ENCODE measurements around the gene DCN. TPM values are rescaled to one million over a fixed set of nuclear protein-coding genes. Genes with fewer than 3 reads are reported as not detected.

The DCN gene
- total RNA-seq, 4 donors from 2014 or later = 371 to 2,364 (median 992) TPM

DNA sequence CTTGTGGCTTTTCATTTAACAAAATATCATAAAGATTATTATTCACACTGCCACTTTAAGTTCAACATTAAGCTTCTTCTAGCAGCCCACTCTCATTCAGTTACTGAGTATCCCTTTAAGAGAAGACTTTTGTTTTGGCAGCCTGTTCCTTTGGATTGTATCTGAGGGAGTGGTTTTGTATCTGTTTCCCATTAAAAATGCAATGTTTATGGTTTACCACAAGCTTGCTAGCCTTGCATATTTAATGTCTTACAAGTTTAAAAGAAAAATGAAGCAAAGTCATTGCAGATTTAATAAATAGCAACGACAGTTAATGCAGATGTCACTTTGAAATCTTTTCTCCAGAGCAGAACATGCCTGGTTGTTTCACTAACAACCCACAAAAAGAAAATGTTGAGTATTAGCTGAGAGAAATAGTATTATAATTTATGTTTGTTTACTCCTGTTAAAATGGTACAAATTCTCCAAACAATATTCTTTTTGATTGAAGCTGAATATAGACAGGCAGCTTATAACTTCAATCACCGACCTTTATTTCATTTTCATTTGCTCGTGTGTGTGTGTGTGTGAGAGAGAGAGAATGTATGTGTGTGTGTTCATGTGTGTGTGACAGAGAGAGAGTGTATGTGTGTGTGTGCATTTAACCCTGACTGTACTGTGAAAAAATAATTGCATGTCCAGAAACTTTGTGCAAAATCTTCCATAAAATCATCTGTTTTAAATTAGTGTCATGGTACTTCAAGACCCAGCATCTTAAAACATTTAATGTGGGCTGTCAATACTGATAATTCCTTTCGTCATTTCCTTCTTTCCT is 1.8 kb downstream of the DCN start:
- TF ChIP-seq, protein P1, sequence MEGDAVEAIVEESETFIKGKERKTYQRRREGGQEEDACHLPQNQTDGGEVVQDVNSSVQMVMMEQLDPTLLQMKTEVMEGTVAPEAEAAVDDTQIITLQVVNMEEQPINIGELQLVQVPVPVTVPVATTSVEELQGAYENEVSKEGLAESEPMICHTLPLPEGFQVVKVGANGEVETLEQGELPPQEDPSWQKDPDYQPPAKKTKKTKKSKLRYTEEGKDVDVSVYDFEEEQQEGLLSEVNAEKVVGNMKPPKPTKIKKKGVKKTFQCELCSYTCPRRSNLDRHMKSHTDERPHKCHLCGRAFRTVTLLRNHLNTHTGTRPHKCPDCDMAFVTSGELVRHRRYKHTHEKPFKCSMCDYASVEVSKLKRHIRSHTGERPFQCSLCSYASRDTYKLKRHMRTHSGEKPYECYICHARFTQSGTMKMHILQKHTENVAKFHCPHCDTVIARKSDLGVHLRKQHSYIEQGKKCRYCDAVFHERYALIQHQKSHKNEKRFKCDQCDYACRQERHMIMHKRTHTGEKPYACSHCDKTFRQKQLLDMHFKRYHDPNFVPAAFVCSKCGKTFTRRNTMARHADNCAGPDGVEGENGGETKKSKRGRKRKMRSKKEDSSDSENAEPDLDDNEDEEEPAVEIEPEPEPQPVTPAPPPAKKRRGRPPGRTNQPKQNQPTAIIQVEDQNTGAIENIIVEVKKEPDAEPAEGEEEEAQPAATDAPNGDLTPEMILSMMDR (IDR thresholded peaks at IDR 0.05) = no peak
- TF ChIP-seq POLR2A (IDR thresholded peaks at IDR 0.05) = no peak
- Histone ChIP-seq H3K9me3 (no peaks in the 10 kb centered on the region), H3K4me1 (no peaks in the 10 kb centered on the region), H3K27me3 (no peaks in the 10 kb centered on the region), H3K36me3 (no peaks in the 10 kb centered on the region), H3K27ac (peak overlapping the region in 2 of 3 donors; percentile 32 to 60), H3K4me3 (replicated peaks in 1 of 3) (peak overlapping the region in 1 of 3 donors; percentile 17)
- WGBS, 2 donors = 23 to 29% methylated on average over 4 of the region's 4 CpGs
- DNase-seq = no peak
- intact Hi-C loops (cut with DNase I) = loop anchor here (5.0 kb wide), 1 partner anchor 147 kb away; no protein-coding TSS in a partner anchor

DNA sequence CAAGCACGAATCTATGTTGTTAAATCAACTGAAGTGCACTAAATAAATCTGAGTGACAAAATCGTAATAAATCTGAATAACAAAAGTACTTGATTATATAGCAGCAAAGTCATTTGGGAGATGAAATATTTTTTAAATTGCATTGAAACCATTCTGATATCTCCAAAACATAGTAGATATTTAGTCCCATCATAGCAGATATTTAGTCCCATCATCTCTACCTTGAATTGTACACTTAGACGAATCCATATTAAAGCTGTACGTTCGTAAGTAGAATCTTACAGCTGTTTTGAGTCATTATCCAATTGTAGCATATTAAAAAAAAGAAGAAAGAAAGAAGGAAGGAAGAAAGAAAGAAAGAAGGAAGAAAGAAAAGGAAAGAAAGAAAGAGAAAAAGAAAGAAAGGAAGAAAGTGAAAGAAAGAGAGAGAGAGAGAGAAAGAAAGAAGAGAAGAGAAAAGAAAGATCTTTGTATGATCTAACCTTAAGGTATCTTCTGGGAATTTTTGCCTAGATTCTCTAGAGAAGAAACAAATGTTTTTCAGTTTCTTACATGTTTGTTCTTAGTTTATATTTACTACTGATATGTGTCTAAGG is 2.6 kb downstream of the DCN start:
- peak overlapping the region in 2 of 3 donors; percentile 32 to 60 for H3K27ac ChIP-seq
- intact Hi-C loops (cut with DNase I) = loop anchor here (5.0 to 10.0 kb wide), 2 partner anchors 147 to 175 kb away; no protein-coding TSS in a partner anchor
- H3K4me1 ChIP-seq = no peaks in the 10 kb centered on the region
- H3K36me3 ChIP-seq = no peaks in the 10 kb centered on the region
- no peak overlapping the region for H3K4me3 ChIP-seq (replicated peaks in 1 of 3)
- no peak for DNase-seq
- no peaks in the 10 kb centered on the region for H3K9me3 ChIP-seq
- TF ChIP-seq, protein P1 (IDR thresholded peaks at IDR 0.05) = no peak
- WGBS, 2 donors = 76 to 81% methylated on average over 5 of the region's 5 CpGs
- H3K27me3 ChIP-seq = no peaks in the 10 kb centered on the region

DNA sequence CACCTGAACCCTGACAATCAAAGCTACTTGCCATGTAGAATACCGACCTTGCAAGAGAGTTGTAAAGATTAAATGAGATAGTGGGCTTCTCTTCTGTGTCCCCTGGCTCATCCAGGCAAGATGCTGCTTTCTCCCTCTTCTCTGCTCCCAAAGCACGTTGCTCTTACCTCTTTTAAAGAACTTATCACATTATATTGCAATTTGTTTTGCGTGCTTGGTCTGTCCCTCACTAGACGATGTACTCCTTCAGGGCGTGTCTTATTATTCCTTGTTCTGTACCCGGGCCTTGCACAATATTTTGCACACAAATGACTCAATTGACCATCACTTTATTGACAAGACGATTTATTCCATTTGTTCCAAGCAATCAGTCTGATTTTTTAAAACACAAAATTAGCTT is 3.3 kb downstream of the DCN start:
- TF ChIP-seq, protein P1 (IDR thresholded peaks at IDR 0.05) = no peak
- TF ChIP-seq POLR2A (IDR thresholded peaks at IDR 0.05) = no peak
- Histone ChIP-seq H3K36me3 (no peaks in the 10 kb centered on the region), H3K4me3 (replicated peaks in 1 of 3) (no peak overlapping the region), H3K9me3 (no peaks in the 10 kb centered on the region), H3K27me3 (no peaks in the 10 kb centered on the region), H3K27ac (peak overlapping the region in 2 of 3 donors; percentile 37 to 46), H3K4me1 (no peaks in the 10 kb centered on the region)
- DNase-seq = no peak
- intact Hi-C loops (cut with DNase I) = loop anchor here (10.0 kb wide), 1 partner anchor 175 kb away; no protein-coding TSS in a partner anchor
- 75 to 84% methylated on average over 7 of the region's 7 CpGs for WGBS, 2 donors

DNA sequence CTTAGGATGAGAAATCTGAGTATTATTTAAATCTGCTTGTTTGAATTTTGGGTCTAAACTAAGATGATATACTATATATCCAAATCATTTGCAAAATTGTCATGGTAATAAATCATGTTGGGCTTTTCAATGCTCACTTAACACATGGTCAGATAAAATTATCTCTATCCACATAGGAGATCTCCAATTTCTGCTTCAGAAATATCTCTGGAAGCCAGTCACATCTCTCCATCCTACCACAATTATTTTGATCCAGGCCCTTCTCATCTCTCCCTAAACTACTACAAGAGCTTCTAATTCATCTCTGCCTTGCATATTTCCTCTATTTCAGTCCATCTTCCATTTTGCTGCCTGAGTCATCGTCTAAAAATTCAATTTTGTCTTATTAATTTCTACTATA is 3.8 kb downstream of the DCN start:
- Histone ChIP-seq H3K4me3 (replicated peaks in 1 of 3) (no peak overlapping the region), H3K9me3 (no peaks in the 10 kb centered on the region), H3K27ac (peak overlapping the region in 2 of 3 donors; percentile 37 to 46), H3K36me3 (no peaks in the 10 kb centered on the region), H3K4me1 (no peaks in the 10 kb centered on the region), H3K27me3 (no peaks in the 10 kb centered on the region)
- intact Hi-C loops (cut with DNase I) = loop anchor here (10.0 kb wide), 1 partner anchor 176 kb away; no protein-coding TSS in a partner anchor
- 71 to 79% methylated on average over 1 of the region's 1 CpG for WGBS, 2 donors
- no peak for DNase-seq
- TF ChIP-seq POLR2A (IDR thresholded peaks at IDR 0.05) = no peak
- TF ChIP-seq, protein P1 (IDR thresholded peaks at IDR 0.05) = no peak
